Astrocyte (in vitro differentiated cells and primary cell): Measurements from ENCODE around the gene TINCR. TPM values are rescaled to one million over a fixed set of nuclear protein-coding genes. Genes with fewer than 3 reads are reported as not detected.

Experiments
- DNase-seq: peaks from one replicate; pipeline ENCODE4 v3.0.0-alpha.2; 2010; ENCODE audit warnings: low read depth
- FAIRE-seq: peaks from 2 replicates; lab custom pipeline; 2011; peaks lifted over from hg19 to GRCh38; lab: Jason Lieb, UNC
- H2AFZ ChIP-seq: 2 replicates; pipeline ENCODE4 v1.6.0; 2012; ENCODE audit warnings: low read depth, low read length, inconsistent platforms
- H3K27ac ChIP-seq: 2 replicates; pipeline ENCODE4 v1.5.1; 2011; ENCODE audit warnings: low read depth, low read length, inconsistent platforms
- H3K27me3 ChIP-seq: 2 replicates; pipeline ENCODE4 v1.6.0; 2011; ENCODE audit warnings: low read length, inconsistent platforms; ENCODE audit not compliant: insufficient read depth
- H3K36me3 ChIP-seq: 2 replicates; pipeline ENCODE4 v1.5.1; 2011; ENCODE audit warnings: low read length, inconsistent platforms; ENCODE audit not compliant: insufficient read depth
- H3K4me1 ChIP-seq: 2 replicates; pipeline ENCODE4 v1.5.1; 2011; ENCODE audit warnings: low read length, inconsistent platforms; ENCODE audit not compliant: insufficient read depth
- H3K4me2 ChIP-seq: 2 replicates; pipeline ENCODE4 v1.6.0; 2012; ENCODE audit warnings: low read length, inconsistent platforms
- H3K4me3 ChIP-seq: 2 replicates; pipeline ENCODE4 v1.5.1; 2011; ENCODE audit warnings: low read depth, mild to moderate bottlenecking, low read length, inconsistent platforms; ENCODE audit not compliant: insufficient read depth
- H3K79me2 ChIP-seq: 2 replicates; pipeline ENCODE4 v1.6.0; 2012; ENCODE audit warnings: mild to moderate bottlenecking, low read length, inconsistent platforms; ENCODE audit not compliant: insufficient read depth
- H3K9ac ChIP-seq: 2 replicates; pipeline ENCODE4 v1.6.0; 2012; ENCODE audit warnings: mild to moderate bottlenecking, low read length, inconsistent platforms
- H3K9me3 ChIP-seq: 2 replicates; pipeline ENCODE4 v1.5.1; 2012; ENCODE audit warnings: low read depth, mild to moderate bottlenecking, low read length, inconsistent platforms; ENCODE audit not compliant: insufficient read depth
- H4K20me1 ChIP-seq: 2 replicates; pipeline ENCODE4 v1.6.0; 2012; ENCODE audit warnings: low read length, inconsistent platforms; ENCODE audit not compliant: insufficient read depth
- H3K27ac Mint-ChIP-seq: one replicate; pipeline ENCODE4 v1.8.0; 2021; ENCODE audit warnings: mild to moderate bottlenecking, mixed read lengths; ENCODE audit not compliant: unreplicated experiment
- H3K27me3 Mint-ChIP-seq: one replicate; pipeline ENCODE4 v1.8.0; 2021; ENCODE audit warnings: low read depth, mixed read lengths; ENCODE audit not compliant: unreplicated experiment
- H3K36me3 Mint-ChIP-seq: one replicate; pipeline ENCODE4 v1.8.0; 2021; ENCODE audit warnings: low read depth, mixed read lengths; ENCODE audit not compliant: unreplicated experiment
- H3K4me1 Mint-ChIP-seq: one replicate; pipeline ENCODE4 v1.8.0; 2021; ENCODE audit warnings: low read depth, mixed read lengths; ENCODE audit not compliant: unreplicated experiment
- H3K4me3 Mint-ChIP-seq: one replicate; pipeline ENCODE4 v1.8.0; 2021; ENCODE audit warnings: mild to moderate bottlenecking, moderate library complexity, mixed read lengths; ENCODE audit not compliant: unreplicated experiment
- H3K9me3 Mint-ChIP-seq: one replicate; pipeline ENCODE4 v1.8.0; 2021; ENCODE audit warnings: mild to moderate bottlenecking, mixed read lengths; ENCODE audit not compliant: unreplicated experiment
- CTCF ChIP-seq: IDR thresholded peaks from 2 replicates; pipeline ENCODE4 v1.5.1; 2011; ENCODE audit warnings: low read depth, mild to moderate bottlenecking, inconsistent platforms, low read length, moderate library complexity; ENCODE audit not compliant: insufficient read depth
- EZH2 ChIP-seq: IDR thresholded peaks from 2 replicates; pipeline ENCODE4 v1.6.1; 2012; ENCODE audit warnings: mild to moderate bottlenecking, low read length, inconsistent platforms; ENCODE audit not compliant: insufficient read depth
- total RNA-seq: library from RNA; stranded (reverse); gene quantifications from 2 replicates; pipeline ENCODE4 v1.2.1, GENCODE V29; 2021

Gene TINCR
- total RNA-seq, 1 donor from 2014 or later = 1.4 TPM

GRCh38 chr19:5586300-5587070, 18.7 kb upstream of the TINCR start:
- DNase-seq (no peak), FAIRE-seq (no peak)
- Histone ChIP-seq H3K4me3 (no peak overlapping the region), H3K36me3 (peaks cover 11% of the 10 kb centered on the region), H4K20me1 (peaks cover 64% of the 10 kb centered on the region), H2AFZ (no peak overlapping the region), H3K9me3 (no peaks in the 10 kb centered on the region), H3K79me2 (no peaks in the 10 kb centered on the region), H3K27me3 (no peaks in the 10 kb centered on the region), H3K9ac (no peak overlapping the region), H3K27ac (no peak overlapping the region), H3K4me2 (peak overlapping the region; percentile 22), H3K4me1 (peaks cover 32% of the 10 kb centered on the region)
- TF ChIP-seq EZH2 (no peak), CTCF (no peak)
- Mint-ChIP-seq H3K9me3 (no peaks in the 10 kb centered on the region), H3K4me3 (no peak overlapping the region), H3K27me3 (no peaks in the 10 kb centered on the region), H3K27ac (no peak overlapping the region), H3K36me3 (peaks cover 19% of the 10 kb centered on the region), H3K4me1 (peaks cover 8% of the 10 kb centered on the region)

GRCh38 chr19:5585461-5586299, 17.9 kb upstream of the TINCR start:
- H3K27me3 Mint-ChIP-seq = no peaks in the 10 kb centered on the region
- FAIRE-seq = no peak
- DNase-seq = no peak
- peaks cover 11% of the 10 kb centered on the region for H3K36me3 ChIP-seq
- H3K27ac ChIP-seq = no peak overlapping the region
- H3K9ac ChIP-seq = no peak overlapping the region
- no peak overlapping the region for H3K27ac Mint-ChIP-seq
- no peak overlapping the region for H2AFZ ChIP-seq
- no peak overlapping the region for H3K4me3 Mint-ChIP-seq
- no peaks in the 10 kb centered on the region for H3K9me3 ChIP-seq
- peaks cover 19% of the 10 kb centered on the region for H3K36me3 Mint-ChIP-seq
- H3K4me1 ChIP-seq = peaks cover 32% of the 10 kb centered on the region
- H3K9me3 Mint-ChIP-seq = no peaks in the 10 kb centered on the region
- H4K20me1 ChIP-seq = peaks cover 64% of the 10 kb centered on the region
- H3K79me2 ChIP-seq = no peaks in the 10 kb centered on the region
- no peak for TF ChIP-seq EZH2
- no peak for TF ChIP-seq CTCF
- no peaks in the 10 kb centered on the region for H3K27me3 ChIP-seq
- H3K4me2 ChIP-seq = peak overlapping the region; percentile 22
- H3K4me1 Mint-ChIP-seq = peaks cover 8% of the 10 kb centered on the region
- no peak overlapping the region for H3K4me3 ChIP-seq
